HG03342 (cell line): ENCODE results near the gene MPRIP.
"Not testable (repeated sequence)": the region's sequence is repeated elsewhere in the genome, so short reads cannot be mapped to it uniquely, and the experiment has no call there.

ENCODE experiments used
- ATAC-seq: cut with Tn5 transposase; IDR thresholded peaks from one replicate; pipeline ENCODE4 v1.9.1; 2021; ENCODE audit warnings: mild to moderate bottlenecking, moderate library complexity; ENCODE audit not compliant: unreplicated experiment

Gene MPRIP

GRCh38 chr17:17180741-17181525 is 138.7 kb downstream of the MPRIP start:
- no peak for ATAC-seq

GRCh38 chr17:17181666-17182597 is 139.7 kb downstream of the MPRIP start:
- ATAC-seq = no peak

- no peak for ATAC-seq
These were observed 140.4 kb downstream of the MPRIP start for GRCh38 chr17:17182598-17183136.

GRCh38 chr17:17183744-17184143 is 141.5 kb downstream of the MPRIP start:
- no peak for ATAC-seq

- ATAC-seq = not testable (repeated sequence)
These were observed 142.9 kb downstream of the MPRIP start for GRCh38 chr17:17184985-17185757.

GRCh38 chr17:17186051-17186450 is 143.8 kb downstream of the MPRIP start:
- peak; percentile 47 for ATAC-seq

GRCh38 chr17:17186551-17187505 is 144.6 kb downstream of the MPRIP start:
- no peak for ATAC-seq

- no peak for ATAC-seq
These were observed 146.3 kb downstream of the MPRIP start for GRCh38 chr17:17188586-17188985.

- ATAC-seq = no peak
These were observed 147.3 kb downstream of the MPRIP start for GRCh38 chr17:17189559-17189958.

- ATAC-seq = no peak
These were observed 147.9 kb downstream of the MPRIP start for GRCh38 chr17:17190188-17190587.

GRCh38 chr17:17191346-17191792 is 149.1 kb downstream of the MPRIP start:
- ATAC-seq = no peak

GRCh38 chr17:17191961-17192381 is 149.7 kb downstream of the MPRIP start:
- no peak for ATAC-seq

GRCh38 chr17:17195466-17195865 is 153.2 kb downstream of the MPRIP start:
- ATAC-seq = not testable (repeated sequence)

GRCh38 chr17:17196776-17197175 is 154.5 kb downstream of the MPRIP start:
- no peak for ATAC-seq

- no peak for ATAC-seq
These were observed 156.0 kb downstream of the MPRIP start for GRCh38 chr17:17198281-17198680.

- no peak for ATAC-seq
These were observed 158.1 kb downstream of the MPRIP start for GRCh38 chr17:17200311-17200710.

- no peak for ATAC-seq
These were observed 158.6 kb downstream of the MPRIP start for GRCh38 chr17:17200831-17201230.

GRCh38 chr17:17201271-17201670 is 159.0 kb downstream of the MPRIP start:
- no peak for ATAC-seq

- ATAC-seq = no peak
These were observed 159.7 kb downstream of the MPRIP start for GRCh38 chr17:17201907-17202306.
